SK-N-SH treated with all-trans-retinoic acid at 6 μM for 48 hours (cell line): ENCODE measurements around the gene HBB.

Source experiments
- ATAC-seq: fragments of 200-7000 bp; cut with Tn5 transposase; 3 replicates; pipeline ENCODE4 v1.9.1; 2020; ENCODE audit warnings: mild to moderate bottlenecking, moderate library complexity
- ARNTL ChIP-seq: fragments of 450-650 bp; formaldehyde crosslinking; IDR thresholded peaks from 2 replicates; pipeline ENCODE4 v1.5.0; 2020; ENCODE audit warnings: low read depth, mild to moderate bottlenecking, moderate library complexity, borderline replicate concordance
- BACH2 ChIP-seq: fragments of 250-450 bp; sonication (Bioruptor Pico); IDR thresholded peaks from 2 replicates; pipeline ENCODE4 v1.9.0; 2021; ENCODE audit warnings: mild to moderate bottlenecking, borderline replicate concordance
- CREB5 ChIP-seq: fragments of 250-450 bp; sonication (Bioruptor Pico); IDR thresholded peaks from 2 replicates; pipeline ENCODE4 v1.5.1; 2020; ENCODE audit warnings: low read depth, mild to moderate bottlenecking, moderate library complexity
- ESRRG ChIP-seq: fragments of 250-450 bp; sonication (Bioruptor Pico); IDR thresholded peaks from 2 replicates; pipeline ENCODE4 v1.6.1; 2021; ENCODE audit warnings: mild to moderate bottlenecking
- ISL1 ChIP-seq: fragments of 250-450 bp; sonication (Bioruptor Pico); IDR thresholded peaks from 2 replicates; pipeline ENCODE4 v2.1.2; 2022; ENCODE audit warnings: mild to moderate bottlenecking, moderate library complexity
- OSR1 ChIP-seq: fragments of 250-450 bp; sonication (Bioruptor Pico); IDR thresholded peaks from 2 replicates; pipeline ENCODE4 v1.8.0; 2022; ENCODE audit warnings: moderate library complexity, mild to moderate bottlenecking, inconsistent platforms
- PPARA ChIP-seq: fragments of 250-450 bp; sonication (Bioruptor Pico); IDR thresholded peaks from 2 replicates; pipeline ENCODE4 v1.5.0; 2020; ENCODE audit warnings: mild to moderate bottlenecking, borderline replicate concordance
- RARB ChIP-seq: fragments of 250-450 bp; sonication (Bioruptor Pico); IDR thresholded peaks from 2 replicates; pipeline ENCODE4 v1.8.0; 2021; ENCODE audit warnings: mild to moderate bottlenecking, moderate library complexity
- SNAI2 ChIP-seq: fragments of 250-450 bp; sonication (Bioruptor Pico); IDR thresholded peaks from 2 replicates; pipeline ENCODE4 v1.5.0; 2020; ENCODE audit warnings: mild to moderate bottlenecking, moderate library complexity
- TCF4 ChIP-seq: fragments of 250-450 bp; sonication (Bioruptor Pico); IDR thresholded peaks from 2 replicates; pipeline ENCODE4 v1.8.0; 2021; ENCODE audit warnings: mild to moderate bottlenecking, moderate library complexity, borderline replicate concordance
- TOX ChIP-seq: fragments of 250-450 bp; sonication (Bioruptor Pico); IDR thresholded peaks from 2 replicates; pipeline ENCODE4 v1.8.0; 2021; ENCODE audit warnings: mild to moderate bottlenecking, moderate library complexity, borderline replicate concordance
- ZC3H10 ChIP-seq: fragments of 250-450 bp; sonication (Bioruptor Pico); IDR thresholded peaks from 2 replicates; pipeline ENCODE4 v1.5.1; 2021; ENCODE audit warnings: mild to moderate bottlenecking, moderate library complexity
- ZFP3 ChIP-seq: fragments of 250-450 bp; sonication (Bioruptor Pico); IDR thresholded peaks from 2 replicates; pipeline ENCODE4 v1.5.0; 2020; ENCODE audit warnings: mild to moderate bottlenecking, moderate library complexity
- ZFP30 ChIP-seq: fragments of 450-650 bp; formaldehyde crosslinking; IDR thresholded peaks from 2 replicates; pipeline ENCODE4 v1.5.0; 2022; ENCODE audit warnings: mild to moderate bottlenecking, moderate library complexity
- ZNF565 ChIP-seq: fragments of 450-650 bp; formaldehyde crosslinking; conservative IDR thresholded peaks from 2 replicates; pipeline ENCODE4 v1.5.0; 2020; ENCODE audit warnings: low read depth, mild to moderate bottlenecking, moderate library complexity
- ZNF70 ChIP-seq: fragments of 450-650 bp; formaldehyde crosslinking; IDR thresholded peaks from 2 replicates; pipeline ENCODE4 v1.5.0; 2020; ENCODE audit warnings: mild to moderate bottlenecking, moderate library complexity
- ZNF8 ChIP-seq: fragments of 450-650 bp; formaldehyde crosslinking; IDR thresholded peaks from 2 replicates; pipeline ENCODE4 v1.5.0; 2020; ENCODE audit warnings: mild to moderate bottlenecking, moderate library complexity
- TF ChIP-seq, protein P1 (sequence below): fragments of 250-450 bp; sonication (Bioruptor Pico); IDR thresholded peaks from 2 replicates; pipeline ENCODE4 v1.5.1; 2021; ENCODE audit warnings: mild to moderate bottlenecking, moderate library complexity
- TF ChIP-seq, protein P2 (sequence below): fragments of 250-450 bp; sonication (Bioruptor Pico); IDR thresholded peaks from 2 replicates; pipeline ENCODE4 v1.8.0; 2020; ENCODE audit warnings: mild to moderate bottlenecking, moderate library complexity, borderline replicate concordance
- TF ChIP-seq, protein P3 (sequence below): fragments of 250-450 bp; sonication (Bioruptor Pico); IDR thresholded peaks from 2 replicates; pipeline ENCODE4 v1.8.0; 2021; ENCODE audit warnings: low read depth, mild to moderate bottlenecking, moderate library complexity, borderline replicate concordance

Gene HBB

DNA sequence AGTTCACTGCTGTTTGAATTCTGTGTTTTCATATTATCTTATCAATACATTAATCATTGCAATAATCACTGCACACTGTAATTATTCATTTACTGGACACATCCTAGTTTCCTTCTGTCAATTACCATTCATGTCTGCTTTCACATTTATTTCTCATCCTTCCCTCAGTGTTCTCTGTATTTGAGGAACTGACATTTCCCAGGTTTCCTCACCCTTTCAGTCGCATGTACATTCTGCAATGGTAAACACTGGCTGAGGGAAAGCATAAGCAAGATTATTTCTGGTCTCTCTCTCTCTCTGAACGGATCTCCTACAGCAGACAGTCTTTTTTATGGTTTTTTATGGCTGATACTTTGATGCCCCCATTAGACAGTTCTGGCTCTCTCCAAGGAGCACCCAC lies 11.6 kb upstream of the HBB start (continued):
- TF ChIP-seq OSR1 (CRISPR knock-in tag) (no peak), ISL1 (CRISPR knock-in tag) (no peak)
- TF ChIP-seq, protein P1, sequence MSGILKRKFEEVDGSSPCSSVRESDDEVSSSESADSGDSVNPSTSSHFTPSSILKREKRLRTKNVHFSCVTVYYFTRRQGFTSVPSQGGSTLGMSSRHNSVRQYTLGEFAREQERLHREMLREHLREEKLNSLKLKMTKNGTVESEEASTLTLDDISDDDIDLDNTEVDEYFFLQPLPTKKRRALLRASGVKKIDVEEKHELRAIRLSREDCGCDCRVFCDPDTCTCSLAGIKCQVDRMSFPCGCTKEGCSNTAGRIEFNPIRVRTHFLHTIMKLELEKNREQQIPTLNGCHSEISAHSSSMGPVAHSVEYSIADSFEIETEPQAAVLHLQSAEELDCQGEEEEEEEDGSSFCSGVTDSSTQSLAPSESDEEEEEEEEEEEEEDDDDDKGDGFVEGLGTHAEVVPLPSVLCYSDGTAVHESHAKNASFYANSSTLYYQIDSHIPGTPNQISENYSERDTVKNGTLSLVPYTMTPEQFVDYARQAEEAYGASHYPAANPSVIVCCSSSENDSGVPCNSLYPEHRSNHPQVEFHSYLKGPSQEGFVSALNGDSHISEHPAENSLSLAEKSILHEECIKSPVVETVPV (CRISPR knock-in tag): no peak

DNA sequence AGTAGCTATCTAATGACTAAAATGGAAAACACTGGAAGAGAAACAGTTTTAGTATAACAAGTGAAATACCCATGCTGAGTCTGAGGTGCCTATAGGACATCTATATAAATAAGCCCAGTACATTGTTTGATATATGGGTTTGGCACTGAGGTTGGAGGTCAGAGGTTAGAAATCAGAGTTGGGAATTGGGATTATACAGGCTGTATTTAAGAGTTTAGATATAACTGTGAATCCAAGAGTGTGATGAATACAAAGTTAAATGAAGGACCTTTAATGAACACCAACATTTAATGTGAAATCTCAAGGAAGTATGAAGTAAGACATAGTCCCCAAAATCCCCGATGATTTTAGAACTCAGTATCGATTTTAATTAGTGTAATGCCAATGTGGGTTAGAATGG lies 10.5 kb upstream of the HBB start:
- no peak for TF ChIP-seq RARB (CRISPR knock-in tag)
- no peak for TF ChIP-seq ZNF8
- no peak for TF ChIP-seq PPARA
- TF ChIP-seq TOX: no peak
- no peak for TF ChIP-seq ESRRG (CRISPR knock-in tag)

DNA sequence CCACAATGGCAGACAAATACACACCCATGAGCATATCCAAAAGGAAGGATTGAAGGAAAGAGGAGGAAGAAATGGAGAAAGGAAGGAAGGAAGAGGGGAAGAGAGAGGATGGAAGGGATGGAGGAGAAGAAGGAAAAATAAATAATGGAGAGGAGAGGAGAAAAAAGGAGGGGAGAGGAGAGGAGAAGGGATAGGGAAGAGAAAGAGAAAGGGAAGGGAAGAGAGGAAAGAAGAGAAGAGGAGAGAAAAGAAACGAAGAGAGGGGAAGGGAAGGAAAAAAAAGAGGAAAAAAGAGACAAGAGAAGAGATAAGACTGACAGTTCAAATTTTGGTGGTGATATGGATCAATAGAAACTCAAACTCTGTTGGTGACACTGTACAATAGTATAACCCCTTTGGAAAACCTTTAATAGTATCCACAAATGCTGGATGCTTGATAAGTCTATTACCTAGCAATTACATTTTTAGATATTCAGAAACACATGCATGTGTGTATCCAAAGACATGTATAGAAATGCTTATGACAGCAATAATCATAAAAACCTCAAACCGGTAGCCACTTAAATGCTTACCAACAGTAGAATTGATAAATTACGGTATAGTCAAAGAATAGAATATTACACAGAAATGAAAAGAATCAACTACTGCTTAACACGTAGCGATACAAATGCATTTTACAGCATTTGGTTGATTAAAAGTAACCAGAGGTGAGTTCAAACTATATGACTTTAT lies 8.7 kb upstream of the HBB start:
- TF ChIP-seq CREB5 (no peak), OSR1 (CRISPR knock-in tag) (no peak), ZC3H10 (CRISPR knock-in tag) (no peak), ZNF70 (CRISPR knock-in tag) (no peak)
- ATAC-seq: no peak

More for the DNA sequence above, 10.5 kb upstream of the HBB start:
- ATAC-seq: no peak

DNA sequence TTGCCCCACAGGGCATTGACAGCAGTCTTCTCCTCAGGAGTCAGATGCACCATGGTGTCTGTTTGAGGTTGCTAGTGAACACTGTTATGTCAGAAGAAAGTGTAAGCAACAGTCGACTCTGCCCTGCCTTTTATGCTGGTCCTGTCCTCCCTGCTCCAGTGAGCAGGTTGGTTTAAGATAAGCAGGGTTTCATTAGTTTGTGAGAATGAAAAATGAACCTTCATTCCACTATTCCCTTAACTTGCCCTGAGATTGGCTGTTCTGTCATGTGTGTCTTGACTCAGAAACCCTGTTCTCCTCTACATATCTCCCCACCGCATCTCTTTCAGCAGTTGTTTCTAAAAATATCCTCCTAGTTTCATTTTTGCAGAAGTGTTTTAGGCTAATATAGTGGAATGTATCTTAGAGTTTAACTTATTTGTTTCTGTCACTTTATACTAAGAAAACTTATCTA lies 7.5 kb upstream of the HBB start, which contains the start of gene HBD:
TSS of gene HBD (minus strand) at position 103 of the 454 bp plus-strand sequence. CDS start at position 53, 50 bp downstream.
- ATAC-seq: no peak
- TF ChIP-seq PPARA (no peak), ZFP3 (CRISPR knock-in tag) (no peak), SNAI2 (CRISPR knock-in tag) (no peak), ZNF8 (no peak), OSR1 (CRISPR knock-in tag) (no peak), TCF4 (CRISPR knock-in tag) (no peak), TOX (no peak), BACH2 (CRISPR knock-in tag) (no peak), RARB (CRISPR knock-in tag) (no peak), CREB5 (no peak), ZNF565 (CRISPR knock-in tag) (no peak), ZNF70 (CRISPR knock-in tag) (no peak), ZFP30 (no peak), ISL1 (CRISPR knock-in tag) (no peak)
- TF ChIP-seq, protein P2, sequence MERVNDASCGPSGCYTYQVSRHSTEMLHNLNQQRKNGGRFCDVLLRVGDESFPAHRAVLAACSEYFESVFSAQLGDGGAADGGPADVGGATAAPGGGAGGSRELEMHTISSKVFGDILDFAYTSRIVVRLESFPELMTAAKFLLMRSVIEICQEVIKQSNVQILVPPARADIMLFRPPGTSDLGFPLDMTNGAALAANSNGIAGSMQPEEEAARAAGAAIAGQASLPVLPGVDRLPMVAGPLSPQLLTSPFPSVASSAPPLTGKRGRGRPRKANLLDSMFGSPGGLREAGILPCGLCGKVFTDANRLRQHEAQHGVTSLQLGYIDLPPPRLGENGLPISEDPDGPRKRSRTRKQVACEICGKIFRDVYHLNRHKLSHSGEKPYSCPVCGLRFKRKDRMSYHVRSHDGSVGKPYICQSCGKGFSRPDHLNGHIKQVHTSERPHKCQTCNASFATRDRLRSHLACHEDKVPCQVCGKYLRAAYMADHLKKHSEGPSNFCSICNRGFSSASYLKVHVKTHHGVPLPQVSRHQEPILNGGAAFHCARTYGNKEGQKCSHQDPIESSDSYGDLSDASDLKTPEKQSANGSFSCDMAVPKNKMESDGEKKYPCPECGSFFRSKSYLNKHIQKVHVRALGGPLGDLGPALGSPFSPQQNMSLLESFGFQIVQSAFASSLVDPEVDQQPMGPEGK: no peak
- TF ChIP-seq, protein P3, sequence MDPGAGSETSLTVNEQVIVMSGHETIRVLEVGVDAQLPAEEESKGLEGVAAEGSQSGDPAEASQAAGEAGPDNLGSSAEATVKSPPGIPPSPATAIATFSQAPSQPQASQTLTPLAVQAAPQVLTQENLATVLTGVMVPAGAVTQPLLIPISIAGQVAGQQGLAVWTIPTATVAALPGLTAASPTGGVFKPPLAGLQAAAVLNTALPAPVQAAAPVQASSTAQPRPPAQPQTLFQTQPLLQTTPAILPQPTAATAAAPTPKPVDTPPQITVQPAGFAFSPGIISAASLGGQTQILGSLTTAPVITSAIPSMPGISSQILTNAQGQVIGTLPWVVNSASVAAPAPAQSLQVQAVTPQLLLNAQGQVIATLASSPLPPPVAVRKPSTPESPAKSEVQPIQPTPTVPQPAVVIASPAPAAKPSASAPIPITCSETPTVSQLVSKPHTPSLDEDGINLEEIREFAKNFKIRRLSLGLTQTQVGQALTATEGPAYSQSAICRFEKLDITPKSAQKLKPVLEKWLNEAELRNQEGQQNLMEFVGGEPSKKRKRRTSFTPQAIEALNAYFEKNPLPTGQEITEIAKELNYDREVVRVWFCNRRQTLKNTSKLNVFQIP (CRISPR knock-in tag): no peak

DNA sequence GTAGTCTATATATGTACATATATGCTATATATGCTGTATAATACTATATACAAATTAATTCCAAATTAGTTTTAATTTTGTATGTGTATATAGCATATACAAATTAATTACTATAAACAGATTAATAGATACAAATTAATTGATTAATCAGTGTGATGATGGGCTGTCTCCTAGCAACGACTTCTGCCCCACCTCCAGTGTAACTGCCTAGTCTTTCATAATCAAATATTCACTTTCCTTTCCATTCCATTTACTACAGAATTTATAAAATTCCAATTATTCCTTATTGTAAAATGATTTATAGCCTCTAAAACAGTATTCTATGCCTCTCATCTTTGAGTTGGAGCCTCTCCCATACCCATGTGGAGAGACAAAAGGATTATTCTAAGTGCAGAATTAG lies 6.4 kb upstream of the HBB start:
- ATAC-seq: no peak
- TF ChIP-seq ZC3H10 (CRISPR knock-in tag): no peak
- no peak for TF ChIP-seq ARNTL (CRISPR knock-in tag)
- TF ChIP-seq ZFP30: no peak
- TF ChIP-seq, all 23 proteins: peak for 0
